HG03342 (cell line): ENCODE results near the gene ANAPC2.

ENCODE experiments used
- ATAC-seq: cut with Tn5 transposase; IDR thresholded peaks from one replicate; pipeline ENCODE4 v1.9.1; 2021; ENCODE audit warnings: mild to moderate bottlenecking, moderate library complexity; ENCODE audit not compliant: unreplicated experiment

The ANAPC2 gene

GRCh38 chr9:137227853-137228505 is 39.6 kb upstream of the ANAPC2 start:
- ATAC-seq: no peak

- ATAC-seq: no peak
These were observed 38.9 kb upstream of the ANAPC2 start, which contains the start of gene RNF224 for GRCh38 chr9:137227054-137227852. Gene RNF224, plus strand, starts transcription at chr9:137227502. Its CDS starts 834 bp downstream, at chr9:137228336.

GRCh38 chr9:137226338-137227053 is 38.1 kb upstream of the ANAPC2 start:
- no peak for ATAC-seq

- no peak for ATAC-seq
These were observed 37.5 kb upstream of the ANAPC2 start for GRCh38 chr9:137225699-137226331.

- no peak for ATAC-seq
These were observed 36.7 kb upstream of the ANAPC2 start, which contains the start of gene CYSRT1 for GRCh38 chr9:137224830-137225694. Gene CYSRT1, plus strand, starts transcription at chr9:137225174. Its CDS starts 448 bp downstream, at chr9:137225622.

- ATAC-seq: peak; percentile 71
These were observed 35.0 kb upstream of the ANAPC2 start for GRCh38 chr9:137223078-137223970.

GRCh38 chr9:137222190-137223077 is 34.1 kb upstream of the ANAPC2 start, which contains the start of gene RNF208:
Gene RNF208, minus strand, starts transcription at chr9:137222240. Its CDS starts 1,028 bp downstream, at chr9:137221212.
- peak; percentile 3 for ATAC-seq

- ATAC-seq: no peak
These were observed 33.2 kb upstream of the ANAPC2 start for GRCh38 chr9:137221506-137222111.

- no peak for ATAC-seq
These were observed 32.7 kb upstream of the ANAPC2 start for GRCh38 chr9:137221095-137221505.

- ATAC-seq: no peak
These were observed 32.1 kb upstream of the ANAPC2 start for GRCh38 chr9:137220317-137221094.

GRCh38 chr9:137219757-137220316 is 31.5 kb upstream of the ANAPC2 start:
- no peak for ATAC-seq

GRCh38 chr9:137218754-137219271 is 30.5 kb upstream of the ANAPC2 start:
- no peak for ATAC-seq

- no peak for ATAC-seq
These were observed 29.9 kb upstream of the ANAPC2 start for GRCh38 chr9:137218212-137218753.

- ATAC-seq: no peak
These were observed 29.2 kb upstream of the ANAPC2 start for GRCh38 chr9:137217276-137218211.
